Measurements from ENCODE around the gene SYNDIG1.

DNA sequence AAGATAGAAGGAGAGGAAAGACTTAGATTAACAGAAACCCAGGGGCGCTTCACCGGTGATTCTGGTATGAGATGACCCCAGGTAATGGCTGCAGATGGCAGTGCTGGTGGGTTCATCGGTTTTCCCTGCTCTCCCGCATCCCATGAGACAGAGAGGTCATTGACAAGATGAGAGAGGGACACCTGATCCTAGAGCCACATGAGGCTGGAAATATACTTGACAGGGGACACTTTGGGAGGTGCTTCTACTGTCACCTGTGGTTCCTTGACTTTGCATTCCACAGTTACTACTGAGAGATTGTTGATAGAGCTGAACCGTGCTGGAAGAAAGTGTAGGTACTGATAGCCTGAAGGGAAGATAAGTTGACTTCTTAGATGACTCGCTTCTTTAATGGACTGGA lies 74.3 kb downstream of the SYNDIG1 start:
- TF ChIP-seq RAD21 (conservative IDR thresholded peaks at IDR 0.05 in 1 of 2, IDR thresholded peaks at IDR 0.05 in 1 of 2), result no peak
- TF ChIP-seq HOXB5 (CRISPR knock-in tag; IDR thresholded peaks at IDR 0.05), result no peak
